PC-3 (cell line): Measurements from ENCODE around the gene PDE11A. TPM values are rescaled to one million over a fixed set of nuclear protein-coding genes. Genes with fewer than 3 reads are reported as not detected.
A peak's percentile ranks its signal among the peaks of the same experiment; 100 is the strongest.

Source experiments
- ATAC-seq: fragments of 200-7000 bp; cut with Tn5 transposase; 2 replicates; pipeline ENCODE4 v1.9.1; 2020; ENCODE audit warnings: mild to moderate bottlenecking, moderate library complexity
- BruUV-seq: library from RNA; stranded (reverse); fragments of 400-500 nt; replicated peaks from 2 replicates; lab custom pipeline; 2021; lab: Mats Ljungman, UMichigan
- CTCF ChIA-PET: fragments of 300-600 bp; sonication (Branson Sonifier 250); formaldehyde crosslinking; loops from one replicate; lab custom pipeline; 2022; ENCODE audit warnings: antibody characterized with exemption; lab: Charles Lee
- POLR2A ChIA-PET: fragments of 300-600 bp; sonication (Branson Sonifier 250); formaldehyde crosslinking; loops from one replicate; lab custom pipeline; 2022; ENCODE audit warnings: antibody characterized with exemption; ENCODE audit not compliant: unreplicated experiment; lab: Charles Lee
- DNase-seq: peaks from one replicate; pipeline ENCODE4 v3.0.0-alpha.2; 2015
- H2AFZ ChIP-seq: fragments of 300-600 bp; sonication (generic); 2 replicates; pipeline ENCODE4 v1.6.0; 2016; ENCODE audit warnings: antibody characterized with exemption, low read length
- H3F3A ChIP-seq: fragments of 300-600 bp; sonication (generic); one replicate; pipeline ENCODE4 v1.6.0; 2017; ENCODE audit warnings: antibody characterized with exemption, low read length, control low read depth, mild to moderate bottlenecking; ENCODE audit not compliant: unreplicated experiment
- H3K27ac ChIP-seq: fragments of 300-600 bp; sonication (generic); 2 replicates; pipeline ENCODE4 v1.5.1; 2016; ENCODE audit warnings: mild to moderate bottlenecking, low read length
- H3K27me3 ChIP-seq: fragments of 300-600 bp; sonication (generic); 2 replicates; pipeline ENCODE4 v1.6.1; 2016; ENCODE audit warnings: low read length, mixed read lengths
- H3K36me3 ChIP-seq: fragments of 300-600 bp; sonication (generic); 2 replicates; pipeline ENCODE4 v1.6.1; 2016; ENCODE audit warnings: low read depth, mixed run types, low read length, mixed read lengths
- H3K4me1 ChIP-seq: fragments of 300-600 bp; sonication (generic); 2 replicates; pipeline ENCODE4 v1.5.1; 2016; ENCODE audit warnings: low read length; ENCODE audit not compliant: insufficient read depth
- H3K4me2 ChIP-seq: fragments of 300-600 bp; sonication (generic); 2 replicates; pipeline ENCODE4 v1.6.0; 2016; ENCODE audit warnings: low read length
- H3K4me3 ChIP-seq: fragments of 300-600 bp; sonication (generic); 2 replicates; pipeline ENCODE4 v1.5.1; 2016; ENCODE audit warnings: mild to moderate bottlenecking, low read length, mixed read lengths
- H3K79me2 ChIP-seq: fragments of 300-600 bp; sonication (generic); 2 replicates; pipeline ENCODE4 v1.6.1; 2017; ENCODE audit warnings: low read length, mixed read lengths
- H3K9ac ChIP-seq: fragments of 300-600 bp; sonication (generic); 2 replicates; pipeline ENCODE4 v1.6.0; 2016; ENCODE audit warnings: mild to moderate bottlenecking, low read length
- H3K9me2 ChIP-seq: fragments of 300-600 bp; sonication (generic); replicated peaks from 2 replicates; pipeline ENCODE4 v1.6.1; 2016; ENCODE audit warnings: mixed run types, low read length, mixed read lengths
- H3K9me3 ChIP-seq: fragments of 300-600 bp; sonication (generic); 2 replicates; pipeline ENCODE4 v1.6.1; 2016; ENCODE audit warnings: low read length, mixed read lengths
- H4K20me1 ChIP-seq: fragments of 300-600 bp; sonication (generic); 2 replicates; pipeline ENCODE4 v1.6.1; 2016; ENCODE audit warnings: low read length, mixed read lengths
- EZH2 ChIP-seq: fragments of 300-600 bp; sonication (generic); IDR thresholded peaks from one replicate; pipeline ENCODE4 v1.6.1; 2017; ENCODE audit warnings: antibody characterized with exemption, mild to moderate bottlenecking, low read length; ENCODE audit not compliant: unreplicated experiment
- EZH2phosphoT487 ChIP-seq: fragments of 300-600 bp; sonication (generic); IDR thresholded peaks from 2 replicates; pipeline ENCODE4 v1.6.1; 2018; ENCODE audit warnings: mild to moderate bottlenecking, antibody characterized with exemption, low read length, borderline replicate concordance
- intact Hi-C: fragments of 100-400 bp; cut with micrococcal nuclease; formaldehyde crosslinking; loops from 2 replicates; pipeline ENCODE4 v1.9.0; 2023
- total RNA-seq: library from RNA; depleted of rRNA; stranded (reverse); fragments of >200 nt; gene quantifications from 2 replicates; pipeline ENCODE4 v1.2.3, GENCODE V29; 2014
- TF ChIP-seq, protein P1 (sequence below): fragments of 300-600 bp; sonication (generic); conservative IDR thresholded peaks from 2 replicates; pipeline ENCODE4 v1.5.1; 2017; ENCODE audit warnings: antibody characterized with exemption, low read depth, mild to moderate bottlenecking, low read length

PDE11A gene
- total RNA-seq, 1 experiment from 2014 or later = 0.15 TPM

DNA sequence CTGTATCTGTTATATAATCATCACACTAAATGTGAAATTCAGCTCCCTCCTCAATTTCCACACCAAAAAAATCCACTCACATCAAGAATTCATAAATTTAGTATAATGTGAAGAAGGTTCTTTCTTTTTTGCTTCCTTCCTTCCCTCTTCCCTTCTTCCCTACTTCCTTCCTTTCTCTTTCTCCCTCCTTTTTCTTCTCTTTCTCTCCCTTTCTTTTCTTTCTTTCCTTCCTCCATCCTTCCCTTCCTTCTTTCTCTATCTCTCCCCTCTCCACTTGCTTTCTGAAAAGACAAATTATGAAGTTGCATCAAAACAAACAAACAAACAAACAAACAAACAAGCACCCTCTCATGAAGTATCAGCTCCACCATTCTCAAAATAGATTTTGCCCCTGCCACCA, 290.0 kb downstream of the PDE11A start:
- H3K4me2 ChIP-seq = peak overlapping the region; percentile 23
- no peaks in the 10 kb centered on the region for H4K20me1 ChIP-seq
- no peaks in the 10 kb centered on the region for H3K36me3 ChIP-seq
- H2AFZ ChIP-seq = no peak overlapping the region
- ATAC-seq = no peak
- H3K27ac ChIP-seq = no peak overlapping the region
- ChIA-PET POLR2A (no interaction called here), CTCF (no interaction called here)
- no peak overlapping the region for H3K9ac ChIP-seq
- no peaks in the 10 kb centered on the region for H3K9me3 ChIP-seq
- peaks cover 31% of the 10 kb centered on the region for H3K4me1 ChIP-seq
- H3K9me2 ChIP-seq = no peaks in the 10 kb centered on the region
- no peaks in the 10 kb centered on the region for H3F3A ChIP-seq
- intact Hi-C loops = loop anchor here (10.0 kb wide), 1 partner anchor 632 kb away; no protein-coding TSS in a partner anchor
- BruUV-seq = no TSS peak
- H3K4me3 ChIP-seq = no peak overlapping the region
- TF ChIP-seq EZH2phosphoT487 = no peak
- TF ChIP-seq, protein P1, sequence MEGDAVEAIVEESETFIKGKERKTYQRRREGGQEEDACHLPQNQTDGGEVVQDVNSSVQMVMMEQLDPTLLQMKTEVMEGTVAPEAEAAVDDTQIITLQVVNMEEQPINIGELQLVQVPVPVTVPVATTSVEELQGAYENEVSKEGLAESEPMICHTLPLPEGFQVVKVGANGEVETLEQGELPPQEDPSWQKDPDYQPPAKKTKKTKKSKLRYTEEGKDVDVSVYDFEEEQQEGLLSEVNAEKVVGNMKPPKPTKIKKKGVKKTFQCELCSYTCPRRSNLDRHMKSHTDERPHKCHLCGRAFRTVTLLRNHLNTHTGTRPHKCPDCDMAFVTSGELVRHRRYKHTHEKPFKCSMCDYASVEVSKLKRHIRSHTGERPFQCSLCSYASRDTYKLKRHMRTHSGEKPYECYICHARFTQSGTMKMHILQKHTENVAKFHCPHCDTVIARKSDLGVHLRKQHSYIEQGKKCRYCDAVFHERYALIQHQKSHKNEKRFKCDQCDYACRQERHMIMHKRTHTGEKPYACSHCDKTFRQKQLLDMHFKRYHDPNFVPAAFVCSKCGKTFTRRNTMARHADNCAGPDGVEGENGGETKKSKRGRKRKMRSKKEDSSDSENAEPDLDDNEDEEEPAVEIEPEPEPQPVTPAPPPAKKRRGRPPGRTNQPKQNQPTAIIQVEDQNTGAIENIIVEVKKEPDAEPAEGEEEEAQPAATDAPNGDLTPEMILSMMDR = no peak
- TF ChIP-seq EZH2 = no peak
- H3K27me3 ChIP-seq = peaks cover 10% of the 10 kb centered on the region; the same call in 1 of the 2 replicates
- H3K79me2 ChIP-seq = no peaks in the 10 kb centered on the region
- no peak for DNase-seq

DNA sequence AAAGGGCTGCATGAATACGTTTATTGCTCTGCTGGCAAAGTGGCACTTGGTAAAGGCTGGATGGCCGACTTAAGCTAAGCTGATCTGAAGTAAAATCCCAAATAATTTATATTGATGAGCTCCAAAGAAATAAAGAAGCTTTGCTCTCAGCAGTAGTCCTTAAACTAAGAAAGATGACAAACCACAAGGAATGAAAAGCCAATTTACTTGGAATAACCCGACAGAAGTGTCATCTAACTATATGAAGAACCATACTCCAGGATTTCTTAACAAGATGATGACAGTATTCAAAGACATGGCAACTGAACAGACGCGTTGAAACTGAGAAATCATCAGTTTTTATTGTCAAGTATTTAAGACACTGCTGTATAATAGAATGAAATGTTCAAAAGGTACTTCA, 294.1 kb downstream of the PDE11A start:
- CTCF ChIA-PET = no interaction called here
- H2AFZ ChIP-seq = no peak overlapping the region
- no peaks in the 10 kb centered on the region for H3K9me2 ChIP-seq
- H4K20me1 ChIP-seq = no peaks in the 10 kb centered on the region
- H3K4me1 ChIP-seq = peaks cover 13% of the 10 kb centered on the region
- H3K4me2 ChIP-seq = no peak overlapping the region
- H3K9me3 ChIP-seq = no peaks in the 10 kb centered on the region
- no peak overlapping the region for H3K27ac ChIP-seq
- H3K4me3 ChIP-seq = no peak overlapping the region
- no peaks in the 10 kb centered on the region for H3K79me2 ChIP-seq
- H3F3A ChIP-seq = no peaks in the 10 kb centered on the region
- DNase-seq (no peak), ATAC-seq (no peak)
- BruUV-seq = no TSS peak
- H3K9ac ChIP-seq = no peak overlapping the region
- intact Hi-C loops = no loop called here
- peaks cover 13% of the 10 kb centered on the region; the same call in 1 of the 2 replicates for H3K27me3 ChIP-seq
- H3K36me3 ChIP-seq = no peaks in the 10 kb centered on the region
- TF ChIP-seq, protein P1 = no peak
- no peak for TF ChIP-seq EZH2
- no peak for TF ChIP-seq EZH2phosphoT487
- POLR2A ChIA-PET = no interaction called here

DNA sequence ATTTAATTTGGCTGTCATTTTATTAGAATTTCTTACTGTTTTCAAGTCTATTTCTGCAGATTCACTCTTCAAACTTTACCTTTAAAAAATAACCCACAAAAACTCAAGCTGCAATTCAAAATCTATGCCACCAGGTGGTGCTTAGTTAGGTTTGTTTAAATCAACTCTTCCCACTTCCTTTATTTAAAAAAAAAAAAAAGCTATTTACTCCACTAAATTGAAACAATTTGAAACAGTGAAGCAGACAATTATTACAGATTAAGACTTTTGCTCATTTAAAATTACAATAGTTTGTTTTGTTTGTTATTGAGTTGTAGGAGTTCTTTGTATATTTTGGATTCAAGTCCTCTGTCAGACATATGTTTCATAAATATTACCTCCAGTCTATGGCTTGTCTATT, 300.0 kb downstream of the PDE11A start:
- Histone ChIP-seq H4K20me1 (no peaks in the 10 kb centered on the region), H3K79me2 (no peaks in the 10 kb centered on the region), H3K27me3 (peaks cover 2% of the 10 kb centered on the region; the same call in 1 of the 2 replicates), H3K9ac (no peak overlapping the region), H3K4me2 (no peak overlapping the region), H2AFZ (no peak overlapping the region), H3K4me1 (no peaks in the 10 kb centered on the region), H3F3A (no peaks in the 10 kb centered on the region), H3K9me3 (no peaks in the 10 kb centered on the region), H3K4me3 (no peak overlapping the region), H3K9me2 (no peaks in the 10 kb centered on the region), H3K27ac (no peak overlapping the region), H3K36me3 (no peaks in the 10 kb centered on the region)
- DNase-seq (peak; percentile 76), ATAC-seq (no peak)
- no TSS peak for BruUV-seq
- TF ChIP-seq, protein P1 = peak; percentile 66
- no peak for TF ChIP-seq EZH2
- TF ChIP-seq EZH2phosphoT487 = no peak
- intact Hi-C loops = no loop called here
- ChIA-PET CTCF (interaction anchor here (0.5 to 1.1 kb wide), 10 partner anchors 11 to 1230 kb away, joined by 3 to 10 read pairs (median 4); no protein-coding TSS in a partner anchor), POLR2A (no interaction called here)
